Neuronal stem cell (in vitro differentiated cells): ENCODE measurements around the gene TBC1D17.
A peak's percentile ranks its signal among the peaks of the same experiment; 100 is the strongest.

Experiments used
- DNase-seq: peaks from one replicate; pipeline ENCODE4 v3.0.0-alpha.2; 2013; ENCODE audit warnings: low spot score
- H2AFZ ChIP-seq: one replicate; pipeline ENCODE4 v1.6.1; 2013; ENCODE audit warnings: mild to moderate bottlenecking, low read length, inconsistent platforms
- H2AK5ac ChIP-seq: 2 replicates; pipeline ENCODE4 v1.6.1; 2013; ENCODE audit warnings: low read depth, mild to moderate bottlenecking, inconsistent platforms, low read length, moderate library complexity, mixed read lengths
- H2BK120ac ChIP-seq: 2 replicates; pipeline ENCODE4 v1.6.1; 2013; ENCODE audit warnings: low read depth, mild to moderate bottlenecking, inconsistent platforms, low read length, moderate library complexity, mixed read lengths
- H2BK12ac ChIP-seq: one replicate; pipeline ENCODE4 v1.6.1; 2013; ENCODE audit warnings: low read length, inconsistent platforms
- H2BK15ac ChIP-seq: 2 replicates; pipeline ENCODE4 v1.6.1; 2013; ENCODE audit warnings: mild to moderate bottlenecking, low read length, inconsistent platforms, mixed read lengths
- H2BK5ac ChIP-seq: one replicate; pipeline ENCODE4 v1.6.1; 2013; ENCODE audit warnings: inconsistent platforms, mild to moderate bottlenecking, low read length, moderate library complexity
- H3K14ac ChIP-seq: one replicate; pipeline ENCODE4 v1.6.1; 2013; ENCODE audit warnings: low read length, inconsistent platforms
- H3K18ac ChIP-seq: 2 replicates; pipeline ENCODE4 v1.6.1; 2013; ENCODE audit warnings: low read length, inconsistent platforms
- H3K23ac ChIP-seq: 2 replicates; pipeline ENCODE4 v1.6.1; 2013; ENCODE audit warnings: low read depth, mild to moderate bottlenecking, mixed read lengths, low read length, inconsistent platforms; ENCODE audit not compliant: poor library complexity
- H3K27ac ChIP-seq: replicated peaks from 3 replicates; pipeline ENCODE4 v1.5.1; 2013; ENCODE audit warnings: low read length, inconsistent platforms
- H3K27me3 ChIP-seq, 3 experiments: 2 replicates each; pipeline ENCODE4 v1.6.1; 2013; ENCODE audit warnings: low read length in 3 of 3, mild to moderate bottlenecking in 2 of 3, inconsistent platforms in 1 of 3, low read depth in 1 of 3, mixed read lengths in 1 of 3, moderate library complexity in 1 of 3; ENCODE audit not compliant: control insufficient read depth in 3 of 3, insufficient read depth in 3 of 3
- H3K36me3 ChIP-seq, 2 donors: replicated peaks in 1 of 2; 2 replicates each; pipeline ENCODE4 v1.6.1; 2013; ENCODE audit warnings: low read length in 2 of 2; ENCODE audit not compliant: control insufficient read depth in 2 of 2, insufficient read depth in 2 of 2
- H3K4ac ChIP-seq: 2 replicates; pipeline ENCODE4 v1.6.1; 2013; ENCODE audit warnings: inconsistent platforms, mild to moderate bottlenecking, low read length, moderate library complexity
- H3K4me1 ChIP-seq, 2 donors: 1 replicate in 1 of 2; 2 replicates in 1 of 2; pipeline ENCODE4 v1.6.1; 2013; ENCODE audit warnings: low read length in 2 of 2, low read depth in 1 of 2; ENCODE audit not compliant: control insufficient read depth in 2 of 2, insufficient read depth in 1 of 2
- H3K4me2 ChIP-seq: one replicate; pipeline ENCODE4 v1.6.1; 2013; ENCODE audit warnings: mild to moderate bottlenecking, low read length, inconsistent platforms; ENCODE audit not compliant: insufficient read depth, poor library complexity, severe bottlenecking
- H3K4me3 ChIP-seq, 2 donors: 2 replicates each; pipeline ENCODE4 v1.5.1; 2013; ENCODE audit warnings: low read length in 2 of 2, mild to moderate bottlenecking in 2 of 2, inconsistent platforms in 1 of 2, moderate library complexity in 1 of 2
- H3K79me1 ChIP-seq: one replicate; pipeline ENCODE4 v1.6.1; 2013; ENCODE audit warnings: low read depth, mild to moderate bottlenecking, inconsistent platforms, low read length, moderate library complexity
- H3K9ac ChIP-seq: one replicate; pipeline ENCODE4 v1.6.1; 2013; ENCODE audit warnings: mild to moderate bottlenecking, low read depth, low read length, inconsistent platforms; ENCODE audit not compliant: poor library complexity
- H3K9me3 ChIP-seq, 2 donors: replicated peaks in 1 of 2; 2 replicates each; pipeline versions ENCODE3 to v1.6.1; 2013; ENCODE audit warnings: low read length in 2 of 2, mild to moderate bottlenecking in 2 of 2, inconsistent platforms in 1 of 2, low read depth in 1 of 2, mixed read lengths in 1 of 2, moderate library complexity in 1 of 2; ENCODE audit not compliant: control insufficient read depth in 2 of 2, insufficient read depth in 1 of 2
- H4K8ac ChIP-seq: one replicate; pipeline ENCODE4 v1.6.1; 2013; ENCODE audit warnings: low read depth, mild to moderate bottlenecking, inconsistent platforms, low read length, moderate library complexity
- H4K91ac ChIP-seq: one replicate; pipeline ENCODE4 v1.6.1; 2013; ENCODE audit warnings: low read length, low read depth, mild to moderate bottlenecking, inconsistent platforms; ENCODE audit not compliant: poor library complexity
- WGBS, 2 donors: extraction: QIAGEN DNeasy Blood & Tissue Kit; methylation state at CpG; one replicate each; pipeline ENCODE4 v1.1.7; 2013; ENCODE audit warnings: missing lambda C conversion rate in 2 of 2, mixed read lengths in 1 of 2; ENCODE audit not compliant: insufficient read length in 2 of 2, insufficient replicate concordance in 1 of 2; ENCODE audit errors: extremely low coverage in 2 of 2; 5-methylcytosine and 5-hydroxymethylcytosine counted together

TBC1D17 gene

GRCh38 chr19:49921871-49922795 lies 44.6 kb downstream of the TBC1D17 start:
- H3K4me3 ChIP-seq = no peak overlapping the region
- H2BK5ac ChIP-seq = peak overlapping the region; percentile 56
- no peak overlapping the region for H2BK15ac ChIP-seq
- no peak overlapping the region for H3K14ac ChIP-seq
- no peaks in the 10 kb centered on the region for H3K27me3 ChIP-seq
- peaks cover 42 to 94% of the 10 kb centered on the region in 2 donors for H3K36me3 ChIP-seq
- no peak overlapping the region for H2AK5ac ChIP-seq
- no peak overlapping the region for H2BK120ac ChIP-seq
- no peak overlapping the region for H4K91ac ChIP-seq
- no peak overlapping the region for H2BK12ac ChIP-seq
- peaks cover 0 to 12% of the 10 kb centered on the region in 2 donors for H3K4me1 ChIP-seq
- H4K8ac ChIP-seq = no peak overlapping the region
- no peak overlapping the region for H3K4me2 ChIP-seq
- no peak overlapping the region for H3K23ac ChIP-seq
- H2AFZ ChIP-seq = no peak overlapping the region
- H3K27ac ChIP-seq = no peak overlapping the region
- no peak overlapping the region for H3K18ac ChIP-seq
- no peak overlapping the region for H3K4ac ChIP-seq
- no peak overlapping the region for H3K9ac ChIP-seq
- WGBS, 2 donors = no CpG with 5 or more reads among the region's 22 CpGs
- H3K9me3 ChIP-seq = no peaks in the 10 kb centered on the region
- H3K79me1 ChIP-seq = peaks cover 36% of the 10 kb centered on the region
- no peak for DNase-seq

GRCh38 chr19:49923055-49924003 lies 45.8 kb downstream of the TBC1D17 start:
- Histone ChIP-seq H2BK15ac (no peak overlapping the region), H2BK120ac (no peak overlapping the region), H3K4me1 (peaks cover 7 to 17% of the 10 kb centered on the region in 2 donors), H3K36me3 (peaks cover 46 to 91% of the 10 kb centered on the region in 2 donors), H4K8ac (no peak overlapping the region), H3K18ac (no peak overlapping the region), H3K9ac (peak overlapping the region; percentile 51), H3K4ac (no peak overlapping the region), H3K79me1 (peaks cover 33% of the 10 kb centered on the region), H3K14ac (no peak overlapping the region), H4K91ac (no peak overlapping the region), H3K9me3 (no peaks in the 10 kb centered on the region), H2AK5ac (no peak overlapping the region), H2BK12ac (no peak overlapping the region), H3K27me3 (no peaks in the 10 kb centered on the region), H3K4me3 (no peak overlapping the region), H3K27ac (no peak overlapping the region), H3K4me2 (no peak overlapping the region), H2BK5ac (no peak overlapping the region), H2AFZ (no peak overlapping the region), H3K23ac (peak overlapping the region; percentile 75)
- no CpG with 5 or more reads among the region's 31 CpGs for WGBS, 2 donors
- DNase-seq = no peak

- no peaks in the 10 kb centered on the region for H3K9me3 ChIP-seq
- H3K18ac ChIP-seq = no peak overlapping the region
- no peak overlapping the region for H3K4me3 ChIP-seq
- no peak overlapping the region for H2BK120ac ChIP-seq
- no peak overlapping the region for H3K4ac ChIP-seq
- H2AFZ ChIP-seq = no peak overlapping the region
- H3K14ac ChIP-seq = no peak overlapping the region
- H3K36me3 ChIP-seq = peaks cover 43 to 84% of the 10 kb centered on the region in 2 donors
- H2BK15ac ChIP-seq = no peak overlapping the region
- H3K27ac ChIP-seq = no peak overlapping the region
- no peak for DNase-seq
- no peak overlapping the region for H4K8ac ChIP-seq
- H2AK5ac ChIP-seq = no peak overlapping the region
- H2BK5ac ChIP-seq = no peak overlapping the region
- no CpG with 5 or more reads among the region's 25 CpGs for WGBS, 2 donors
- H3K23ac ChIP-seq = no peak overlapping the region
- H3K9ac ChIP-seq = peak overlapping the region; percentile 74
- H3K27me3 ChIP-seq = no peaks in the 10 kb centered on the region
- no peak overlapping the region for H3K4me2 ChIP-seq
- no peak overlapping the region for H4K91ac ChIP-seq
- no peak overlapping the region for H2BK12ac ChIP-seq
- H3K79me1 ChIP-seq = peaks cover 34% of the 10 kb centered on the region
- peaks cover 7 to 17% of the 10 kb centered on the region in 2 donors for H3K4me1 ChIP-seq
These were observed 46.7 kb downstream of the TBC1D17 start for GRCh38 chr19:49924004-49924880.
